ENCODE measurements around the gene ANKRD11. TPM values are rescaled to one million over a fixed set of nuclear protein-coding genes. Genes with fewer than 3 reads are reported as not detected.
"Not testable (repeated sequence)": the region's sequence is repeated elsewhere in the genome, so short reads cannot be mapped to it uniquely, and the experiment has no call there.

The ANKRD11 gene
- total and polyA plus RNA-seq, 8 donors: 90.7 to 123 (median 98.4) TPM

GRCh38 chr16:89392881-89393737, 97.3 kb downstream of the ANKRD11 start:
- DNase-seq (peak in 1 of 4 donors; percentile 1), ATAC-seq (no peak)
- TF ChIP-seq CTCF (IDR thresholded peaks at IDR 0.05): no peak
- H3K36me3 ChIP-seq: no peaks in the 10 kb centered on the region
- peaks cover 16 to 53% of the 10 kb centered on the region in 2 donors for H3K4me1 ChIP-seq
- H3K27ac ChIP-seq: no peak overlapping the region
- H3K4me3 ChIP-seq: no peak overlapping the region
- no peaks in the 10 kb centered on the region for H3K27me3 ChIP-seq
- no peaks in the 10 kb centered on the region for H3K9me3 ChIP-seq
- intact Hi-C loops (cut with DNase I): no loop called here

- H3K27ac ChIP-seq; H3K27me3 ChIP-seq; intact Hi-C loops (cut with DNase I); DNase-seq; H3K4me3 ChIP-seq; H3K9me3 ChIP-seq; H3K36me3 ChIP-seq; ATAC-seq: not testable (repeated sequence)
- peaks cover 16 to 62% of the 10 kb centered on the region in 2 donors for H3K4me1 ChIP-seq
Measured at GRCh38 chr16:89390224-89390583, 100.2 kb downstream of the ANKRD11 start.

- intact Hi-C loops (cut with DNase I); H3K27ac ChIP-seq; H3K36me3 ChIP-seq; H3K27me3 ChIP-seq; ATAC-seq; DNase-seq; H3K9me3 ChIP-seq; H3K4me3 ChIP-seq: not testable (repeated sequence)
- peaks cover 12 to 56% of the 10 kb centered on the region in 2 donors for H3K4me1 ChIP-seq
Measured at GRCh38 chr16:89389504-89390223, 100.7 kb downstream of the ANKRD11 start.

GRCh38 chr16:89388536-89388935, 101.8 kb downstream of the ANKRD11 start:
- no peaks in the 10 kb centered on the region for H3K36me3 ChIP-seq
- no peaks in the 10 kb centered on the region for H3K27me3 ChIP-seq
- intact Hi-C loops (cut with DNase I): no loop called here
- H3K4me3 ChIP-seq: no peak overlapping the region
- peaks cover 5 to 55% of the 10 kb centered on the region in 2 donors for H3K4me1 ChIP-seq
- ATAC-seq (no peak), DNase-seq (no peak)
- no peak for TF ChIP-seq CTCF (IDR thresholded peaks at IDR 0.05)
- H3K9me3 ChIP-seq: no peaks in the 10 kb centered on the region
- no peak overlapping the region for H3K27ac ChIP-seq

- intact Hi-C loops (cut with DNase I): no loop called here
- H3K36me3 ChIP-seq: no peaks in the 10 kb centered on the region
- no peak for TF ChIP-seq CTCF (IDR thresholded peaks at IDR 0.05)
- no peaks in the 10 kb centered on the region for H3K27me3 ChIP-seq
- no peak overlapping the region for H3K4me3 ChIP-seq
- H3K4me1 ChIP-seq: peaks cover 13 to 59% of the 10 kb centered on the region in 2 donors
- ATAC-seq (no peak), DNase-seq (no peak)
- H3K27ac ChIP-seq: no peak overlapping the region
- no peaks in the 10 kb centered on the region for H3K9me3 ChIP-seq
Measured at GRCh38 chr16:89386306-89387185, 103.8 kb downstream of the ANKRD11 start.

Data from left lung (tissue), 10 donors.